KBM-7 (cell line): ENCODE results near the gene ASH1L.
"Not testable (repeated sequence)": the region's sequence is repeated elsewhere in the genome, so short reads cannot be mapped to it uniquely, and the experiment has no call there.

ENCODE experiments used
- DNase-seq: peaks from one replicate; pipeline ENCODE4 v3.0.0-alpha.2; 2015
- in situ Hi-C: fragments of 300-500 bp; cut with MboI; formaldehyde crosslinking; loops from 2 replicates; pipeline ENCODE4 v1.14.3; 2020; ENCODE audit warnings: low sequenced_read_pairs, low pct_unique_long_range_greater_than_20kb, mixed read lengths

Gene ASH1L

DNA sequence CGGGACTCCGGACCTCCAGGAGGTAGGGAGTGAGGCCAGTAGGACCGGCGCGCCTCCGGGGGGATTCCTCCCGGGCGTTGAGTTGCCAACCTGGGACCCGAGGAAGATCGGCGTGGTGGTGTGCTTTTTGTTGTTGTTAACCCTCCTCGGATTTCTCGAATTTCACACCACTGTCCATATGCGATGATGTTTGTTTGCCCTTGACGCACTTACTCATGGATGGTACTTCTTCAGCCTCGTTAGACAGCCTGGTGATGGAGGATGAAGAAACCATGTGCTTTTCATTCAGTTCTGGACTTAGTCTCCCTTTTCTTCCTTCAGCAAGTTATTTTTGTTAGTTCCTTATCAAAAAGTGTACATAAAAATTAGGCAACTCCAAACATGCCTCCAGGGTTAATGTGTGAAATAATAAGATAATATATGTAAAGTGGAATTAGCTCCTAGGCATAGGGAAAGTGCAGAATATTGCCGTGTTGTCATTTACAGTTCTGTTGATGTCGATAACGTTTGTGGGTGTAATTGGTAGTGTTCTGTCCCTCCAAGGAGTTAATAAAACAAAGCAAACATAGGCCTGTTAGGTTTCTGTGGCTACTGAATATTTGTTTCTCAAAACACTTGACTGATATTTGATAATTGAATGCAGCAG, 897 bp upstream of the ASH1L start:
- in situ Hi-C loops, DNase-seq: not testable (repeated sequence)

DNA sequence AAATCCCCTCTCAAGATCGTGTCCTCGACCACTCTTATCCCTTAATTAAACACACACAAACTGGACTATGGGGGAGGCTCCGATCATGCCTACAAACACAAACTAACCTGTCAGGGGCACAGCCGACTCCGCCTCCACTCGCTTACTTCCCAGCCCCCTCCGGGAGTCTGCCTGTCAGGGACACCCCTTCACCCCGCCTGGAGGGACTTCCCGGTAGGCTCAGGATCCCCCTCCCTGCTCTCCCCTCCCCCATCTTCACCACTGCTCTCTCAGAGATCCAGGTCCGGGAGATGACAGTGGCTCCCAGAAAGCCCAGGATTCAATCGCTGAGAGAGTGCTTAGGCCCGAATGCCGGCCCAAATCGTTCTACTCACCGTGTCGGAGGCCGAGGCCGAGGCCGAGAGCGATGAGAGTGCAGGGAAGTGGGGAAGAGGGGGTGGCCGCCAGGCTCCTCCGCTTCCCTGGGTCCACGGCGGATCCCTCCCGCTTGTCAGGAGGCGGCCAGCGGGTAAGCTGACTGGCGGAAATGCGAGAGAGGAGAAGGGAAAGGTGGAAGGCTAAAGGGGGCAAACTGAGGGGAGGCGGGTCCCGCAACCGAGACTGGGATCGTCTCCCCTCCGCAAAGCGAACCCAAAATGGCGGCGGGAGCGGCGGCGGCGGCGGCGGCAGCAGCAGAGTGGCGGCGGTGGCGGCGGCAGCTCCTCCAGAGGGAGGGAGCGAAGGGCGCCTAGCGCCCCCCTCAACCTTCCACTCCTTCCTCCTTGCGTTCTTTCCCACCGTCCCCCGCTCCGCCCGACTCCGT, 623 bp downstream of the ASH1L start:
- DNase-seq, in situ Hi-C loops: not testable (repeated sequence)

DNA sequence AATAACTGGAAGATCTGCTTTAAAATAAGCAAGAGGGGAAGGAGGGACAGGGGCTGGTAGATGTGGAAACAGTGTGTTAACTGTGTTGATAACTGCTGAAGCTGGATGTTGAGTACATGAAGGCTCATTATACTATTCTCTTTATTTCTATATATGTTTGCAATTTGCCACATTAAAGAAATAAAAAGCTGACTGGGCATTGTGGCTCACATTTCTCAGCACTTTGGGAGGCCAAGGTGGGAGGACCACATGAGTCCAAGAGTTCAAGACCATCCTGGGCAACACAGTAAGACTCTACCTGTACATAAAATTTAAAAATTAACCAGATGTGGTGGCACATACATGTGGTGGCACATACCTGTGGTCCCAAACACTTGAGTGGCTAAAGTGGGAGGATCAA, 6.7 kb downstream of the ASH1L start:
- DNase-seq: no peak
- in situ Hi-C loops: no loop called here

DNA sequence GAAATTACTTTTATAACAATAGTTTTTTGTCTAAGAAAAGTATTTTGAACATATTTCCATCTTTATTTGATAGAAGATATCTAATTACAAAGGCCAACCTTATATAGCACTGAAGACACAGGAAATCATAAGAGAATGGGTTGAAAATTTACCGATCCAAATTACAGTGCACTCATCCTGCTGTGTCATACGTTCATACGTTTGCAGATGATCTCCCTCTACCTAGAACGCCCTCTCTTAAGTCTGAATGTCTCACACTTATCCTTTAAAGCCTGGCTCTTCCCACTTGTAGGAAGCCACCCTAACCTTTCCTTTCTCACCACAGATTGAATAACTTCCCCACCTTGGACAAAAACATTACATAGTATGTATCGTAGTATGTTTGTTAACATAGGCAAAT, 9.3 kb downstream of the ASH1L start:
- no peak for DNase-seq
- in situ Hi-C loops: no loop called here

DNA sequence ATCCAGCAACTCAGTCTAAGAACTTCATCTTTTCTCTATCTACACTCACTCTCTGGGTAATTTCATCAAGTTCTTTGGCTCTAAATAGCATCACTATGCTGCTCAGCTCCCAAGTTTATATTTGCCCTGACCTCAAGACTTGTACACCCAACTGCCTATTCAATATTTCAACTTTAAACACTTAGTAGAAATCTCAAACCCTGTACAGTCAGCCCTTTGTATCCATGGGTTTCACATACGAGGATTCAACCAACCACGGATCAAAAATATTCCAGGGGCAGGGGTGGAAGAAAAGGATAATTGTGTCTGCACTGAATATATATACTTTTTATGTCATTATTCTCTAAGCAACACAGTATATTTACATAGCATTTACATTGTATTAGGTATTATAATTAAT, 13.9 kb downstream of the ASH1L start:
- in situ Hi-C loops: no loop called here
- DNase-seq: no peak

DNA sequence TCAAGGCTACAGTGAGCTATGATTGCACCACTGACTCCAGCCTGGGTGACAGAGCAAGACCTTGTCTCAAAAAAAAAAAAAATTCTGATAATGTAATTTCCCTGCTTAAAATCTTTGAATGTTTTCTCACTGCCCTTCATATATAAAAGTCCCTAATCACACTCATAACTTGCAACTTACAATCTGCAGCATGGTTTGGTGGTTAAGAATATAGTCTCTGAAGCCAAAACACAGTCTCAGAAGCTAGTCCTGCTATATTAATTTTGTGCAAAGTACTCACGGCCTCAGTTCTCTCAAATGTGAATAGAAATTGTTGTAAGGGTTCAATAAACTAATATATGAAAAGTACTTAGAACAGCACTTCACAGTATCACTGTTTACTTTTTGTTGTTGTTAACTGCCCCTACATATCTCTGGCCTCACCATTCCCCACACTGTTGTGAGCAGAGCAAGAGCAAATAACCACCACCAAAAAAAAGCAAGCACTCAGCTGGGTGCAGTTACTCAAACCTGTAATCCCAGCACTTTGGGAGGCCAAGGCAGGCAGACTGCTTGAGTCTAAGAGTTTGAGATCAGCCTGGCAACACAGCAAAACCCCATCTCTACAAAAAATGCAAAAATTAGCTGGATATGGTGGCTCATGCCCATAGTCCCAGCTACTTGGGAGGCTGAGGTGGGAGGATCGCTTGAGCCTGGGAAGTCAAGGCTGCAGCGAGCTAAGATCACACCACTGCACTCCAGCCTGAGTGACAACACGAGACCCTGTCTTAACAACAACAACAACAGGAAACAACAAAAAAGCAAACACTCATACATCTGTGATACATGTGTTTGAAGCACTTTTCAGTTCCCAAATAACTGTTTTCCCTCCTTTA, 22.4 kb downstream of the ASH1L start:
- no peak for DNase-seq
- in situ Hi-C loops: no loop called here

DNA sequence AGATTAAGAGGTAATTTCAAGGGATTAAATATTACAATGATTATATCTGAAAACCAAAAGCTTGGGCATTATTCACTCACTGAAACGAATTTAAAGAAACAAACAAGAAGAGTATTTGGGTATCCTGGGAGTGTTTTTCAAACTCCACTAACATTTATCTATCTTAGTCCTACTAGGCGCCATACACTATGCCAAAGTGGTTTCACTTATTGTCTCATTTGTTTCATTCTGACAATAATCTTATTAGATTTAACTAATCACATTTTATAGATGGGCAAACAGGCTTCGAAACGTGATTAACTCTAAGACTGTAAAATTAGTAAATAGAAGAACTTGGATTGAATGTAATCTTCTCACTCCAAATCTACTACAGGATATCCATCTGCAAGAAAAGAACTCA, 25.4 kb downstream of the ASH1L start:
- in situ Hi-C loops: no loop called here
- no peak for DNase-seq

DNA sequence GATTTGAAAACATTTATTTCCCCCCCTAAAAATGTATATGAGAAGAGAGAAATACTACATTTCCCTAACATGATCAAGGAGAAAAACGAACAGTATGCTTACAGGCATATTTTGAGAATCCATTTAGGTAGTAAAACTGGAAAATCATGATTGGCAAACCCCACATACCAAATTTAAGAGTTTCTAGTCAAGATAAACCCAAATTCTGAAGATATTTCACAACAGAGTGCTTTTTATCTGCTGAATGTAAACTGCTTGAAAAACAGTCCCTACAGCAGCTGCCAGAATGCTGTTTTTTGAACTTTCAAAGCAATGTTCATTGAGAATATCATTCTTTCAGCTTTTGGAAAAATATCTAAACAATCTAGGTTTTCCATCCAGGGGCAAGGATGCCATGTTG, 31.0 kb downstream of the ASH1L start:
- in situ Hi-C loops: no loop called here
- DNase-seq: no peak

DNA sequence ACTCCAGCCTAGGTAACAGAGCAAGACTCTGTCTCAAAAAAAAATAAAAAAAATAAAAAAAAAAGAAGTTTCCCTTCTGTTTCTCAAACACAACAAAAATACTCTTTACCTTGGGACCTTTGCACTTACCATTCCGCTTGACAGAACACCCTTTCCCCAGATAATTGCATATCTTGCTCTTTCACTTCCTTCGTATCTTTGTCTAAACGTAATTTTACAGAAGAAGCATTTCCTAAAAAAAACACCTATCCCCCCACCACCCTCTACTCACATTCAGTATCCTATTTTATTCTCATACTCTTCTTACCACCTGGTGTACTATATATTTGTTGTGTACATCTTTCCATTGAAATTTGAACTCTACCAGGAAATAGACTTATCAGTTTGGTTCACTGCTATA, 32.7 kb downstream of the ASH1L start:
- no peak for DNase-seq
- in situ Hi-C loops: no loop called here

DNA sequence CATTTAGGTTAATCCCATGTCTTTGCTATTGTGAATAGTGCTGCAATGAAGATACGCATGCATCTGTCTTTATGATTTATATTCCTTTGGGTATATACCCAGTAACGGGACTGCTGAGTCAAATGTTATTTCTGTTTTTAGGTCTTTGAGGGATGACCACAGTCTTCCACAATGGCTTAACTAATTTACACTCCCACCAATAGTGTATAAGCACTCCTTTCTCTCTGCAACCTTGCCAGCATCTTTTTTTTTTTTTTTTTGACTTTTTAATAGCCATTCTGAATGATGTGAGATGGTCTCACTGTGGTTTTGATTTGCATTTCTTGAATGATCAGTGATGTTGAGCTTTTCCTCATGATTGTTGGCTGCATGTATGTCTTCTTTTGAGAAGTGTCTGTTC, 33.5 kb downstream of the ASH1L start:
- DNase-seq: no peak
- in situ Hi-C loops: no loop called here

DNA sequence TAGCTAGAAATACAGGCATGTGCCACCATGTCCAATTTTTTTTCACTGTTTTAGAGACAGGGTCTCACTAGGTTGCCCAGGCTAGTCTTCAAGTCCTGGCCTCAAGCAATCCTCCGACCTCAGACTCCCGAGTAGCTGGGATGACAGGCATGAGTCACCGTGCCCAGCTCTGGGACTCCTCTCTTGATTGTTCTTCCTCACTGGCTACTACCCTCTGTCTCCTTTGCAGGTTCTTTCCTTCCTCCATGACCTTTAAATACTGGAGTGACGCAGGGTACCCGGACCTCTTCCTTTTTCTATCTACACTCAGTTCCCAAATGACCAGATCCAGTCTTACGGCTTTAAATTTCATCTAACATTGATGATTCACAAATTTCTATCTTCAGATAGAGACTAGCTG, 34.9 kb downstream of the ASH1L start:
- DNase-seq: no peak
- in situ Hi-C loops: no loop called here

DNA sequence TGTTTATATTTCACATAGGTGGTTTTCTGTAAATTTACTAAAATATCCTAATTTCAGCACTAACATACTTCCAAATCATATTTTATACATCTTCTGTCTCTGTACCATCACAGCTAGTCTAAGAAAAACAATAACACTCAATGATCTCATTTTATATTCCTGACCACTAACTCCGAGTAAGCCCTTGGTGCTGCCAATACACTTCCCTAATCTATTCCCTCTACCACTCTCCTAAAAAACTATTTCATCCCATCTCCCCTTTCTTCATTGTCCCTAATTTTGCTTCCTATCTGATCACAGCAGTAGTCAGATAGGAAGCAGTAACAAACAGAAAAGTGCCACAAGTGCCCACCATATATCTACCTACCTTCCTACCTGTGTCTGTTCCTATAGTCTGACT, 36.2 kb downstream of the ASH1L start:
- DNase-seq: no peak
- in situ Hi-C loops: no loop called here

DNA sequence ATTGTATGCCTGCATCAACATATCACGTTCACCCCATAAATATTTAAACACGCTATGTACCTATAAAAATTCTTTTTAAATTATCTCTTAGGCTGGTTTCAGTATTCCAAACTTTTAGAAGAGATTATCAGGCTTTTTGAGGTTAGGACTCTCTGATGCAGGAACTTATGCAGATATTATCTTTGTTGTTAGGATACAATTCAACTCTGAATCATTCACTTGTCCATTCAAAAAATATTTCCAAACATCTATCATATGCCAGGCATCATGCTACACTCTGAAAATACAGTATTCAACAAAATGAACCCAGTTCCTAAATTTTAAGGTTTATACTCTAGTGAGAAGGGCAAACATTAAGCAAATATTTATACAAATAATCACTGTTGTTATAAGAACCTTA, 40.5 kb downstream of the ASH1L start:
- in situ Hi-C loops: no loop called here
- no peak for DNase-seq

DNA sequence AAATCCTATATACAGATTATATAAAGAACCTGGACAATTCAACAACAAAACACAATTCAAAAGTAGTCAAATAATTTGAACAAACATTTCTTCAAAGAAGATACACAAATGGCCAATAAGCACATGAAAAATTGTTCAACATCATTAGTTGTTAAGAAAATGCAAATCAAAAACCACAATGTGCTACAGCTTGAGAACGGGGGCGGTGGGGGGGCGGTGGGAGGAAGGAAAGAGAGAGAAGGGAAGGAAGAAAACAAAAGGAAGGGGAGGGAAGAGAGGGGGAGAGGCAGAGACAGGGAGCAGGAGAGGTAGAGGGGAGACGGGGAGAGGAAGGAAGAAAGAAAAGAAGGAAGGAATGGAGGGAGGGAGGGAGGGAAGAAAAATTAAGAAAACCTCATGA, 44.1 kb downstream of the ASH1L start:
- in situ Hi-C loops: no loop called here
- DNase-seq: no peak

DNA sequence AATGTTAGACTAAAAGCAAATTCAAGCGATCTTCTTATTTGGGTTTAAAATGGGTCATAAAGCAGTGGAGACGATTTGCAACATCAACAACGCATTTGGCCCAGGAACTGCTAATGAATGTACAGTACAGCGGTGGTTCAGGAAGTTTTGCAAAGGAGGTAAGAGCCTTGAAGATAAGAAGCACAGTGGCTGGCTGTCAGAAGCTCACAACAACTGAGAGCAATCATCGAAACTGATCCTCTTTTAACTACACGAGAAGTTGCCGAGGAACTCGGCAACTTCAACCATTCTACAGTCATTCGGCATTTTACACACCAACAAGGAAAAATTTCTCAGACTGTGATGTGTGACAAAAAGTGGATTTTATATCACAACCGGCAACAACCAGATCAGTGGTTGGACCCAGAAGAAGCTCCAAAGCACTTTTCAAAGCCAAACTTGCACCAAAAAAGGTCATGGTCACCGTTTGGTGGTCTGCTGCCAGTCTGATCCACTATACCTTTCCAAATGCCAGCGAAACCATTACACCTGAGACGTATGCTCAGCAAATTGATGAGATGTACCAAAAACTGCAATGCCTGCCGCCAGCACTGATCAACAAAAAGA, 47.9 kb downstream of the ASH1L start:
- in situ Hi-C loops: no loop called here

DNA sequence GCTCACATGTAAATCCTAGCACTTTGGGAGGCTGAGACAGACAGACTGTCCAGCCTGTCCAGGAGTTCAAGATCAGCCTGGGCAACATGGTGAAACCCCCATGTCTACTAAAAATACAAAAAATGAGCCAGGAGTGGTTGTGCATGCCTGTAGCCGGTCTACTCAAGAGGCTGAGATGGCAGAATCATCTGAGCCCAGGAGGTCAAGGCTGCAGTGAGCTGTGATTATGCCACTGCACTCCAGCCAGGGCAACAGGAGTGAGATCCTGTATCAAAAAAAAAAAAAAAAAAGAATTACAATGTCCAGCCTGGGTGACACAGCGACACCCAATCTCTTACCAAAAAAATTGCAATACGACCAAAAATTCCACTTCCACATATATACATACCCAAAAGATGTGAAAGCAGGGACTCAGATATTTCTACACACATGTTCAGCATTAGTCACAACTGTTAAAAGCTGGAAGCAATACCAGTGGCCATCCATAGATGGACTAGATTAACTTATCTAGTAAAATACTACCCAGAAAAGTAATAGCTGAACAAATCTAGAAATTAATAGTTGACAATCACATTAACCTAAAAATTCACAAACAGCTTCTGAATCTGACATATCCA, 49.2 kb downstream of the ASH1L start:
- no peak for DNase-seq
- in situ Hi-C loops: no loop called here

More for the DNA sequence above, 47.9 kb downstream of the ASH1L start:
- no peak for DNase-seq

DNA sequence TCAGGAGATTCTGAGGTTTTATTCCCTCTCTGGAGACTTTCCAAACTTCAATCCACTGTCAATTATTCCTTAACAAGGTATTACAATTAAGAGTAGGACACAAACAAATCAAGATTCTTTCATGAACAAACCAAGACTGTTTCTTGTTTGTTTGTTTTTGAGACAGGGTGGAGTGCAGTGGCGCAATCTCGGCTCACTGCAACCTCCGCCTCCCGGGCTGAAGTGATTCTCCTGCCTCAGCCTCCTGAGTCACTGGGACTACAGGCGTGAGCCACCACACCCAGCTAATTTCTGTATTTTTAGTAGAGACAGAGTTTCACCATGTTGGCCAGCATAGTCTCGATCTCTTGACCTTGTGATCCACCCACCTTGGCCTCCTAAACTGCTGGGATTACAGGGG, 51.2 kb downstream of the ASH1L start:
- DNase-seq, in situ Hi-C loops: not testable (repeated sequence)

DNA sequence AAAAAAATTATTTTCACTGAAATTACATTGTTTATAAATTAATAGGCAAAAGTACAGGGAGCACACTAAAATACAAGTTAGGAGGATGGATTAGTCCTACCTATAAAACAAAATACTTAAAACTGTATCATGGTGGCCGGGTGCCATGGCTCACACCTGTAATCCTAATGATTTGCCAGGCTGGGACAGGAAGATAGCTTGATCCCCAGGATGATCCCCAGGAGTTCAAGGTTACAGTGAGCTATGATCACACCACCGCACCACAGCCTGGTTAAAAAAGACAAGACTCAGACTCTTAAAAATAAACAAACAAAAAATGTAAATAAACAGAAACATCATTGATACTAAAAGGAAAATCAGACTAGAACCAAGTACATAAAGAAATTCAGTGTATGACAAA, 53.5 kb downstream of the ASH1L start:
- no peak for DNase-seq
- in situ Hi-C loops: no loop called here

DNA sequence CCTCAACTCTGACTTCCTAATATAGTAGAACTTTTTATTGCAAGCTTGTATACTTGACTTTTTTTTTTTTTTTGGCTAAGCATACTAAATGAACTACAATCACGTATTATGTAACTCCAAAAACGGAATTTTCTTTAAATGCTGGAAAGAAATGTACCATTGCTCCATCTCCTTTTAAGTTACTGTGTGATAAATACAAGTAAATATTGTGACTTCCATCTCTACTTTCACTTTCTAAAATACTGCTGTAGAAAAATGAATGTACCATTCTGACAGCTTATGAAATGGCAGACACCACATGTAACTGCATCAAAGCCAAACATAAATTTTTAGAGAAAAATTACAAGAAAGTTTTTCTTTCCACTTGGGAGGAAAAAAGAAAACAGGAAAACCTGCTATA, 54.7 kb downstream of the ASH1L start:
- no peak for DNase-seq
- in situ Hi-C loops: no loop called here
